Measurements from ENCODE around the gene RIPPLY3. TPM values are rescaled to one million over a fixed set of nuclear protein-coding genes. Genes with fewer than 3 reads are reported as not detected.

RIPPLY3 gene
- total and polyA plus RNA-seq, 2 of the 13 experiments (the other 11 are each of a cell fraction or from before 2014, with no cell fraction given): 0.09 to 2.9 TPM

DNA sequence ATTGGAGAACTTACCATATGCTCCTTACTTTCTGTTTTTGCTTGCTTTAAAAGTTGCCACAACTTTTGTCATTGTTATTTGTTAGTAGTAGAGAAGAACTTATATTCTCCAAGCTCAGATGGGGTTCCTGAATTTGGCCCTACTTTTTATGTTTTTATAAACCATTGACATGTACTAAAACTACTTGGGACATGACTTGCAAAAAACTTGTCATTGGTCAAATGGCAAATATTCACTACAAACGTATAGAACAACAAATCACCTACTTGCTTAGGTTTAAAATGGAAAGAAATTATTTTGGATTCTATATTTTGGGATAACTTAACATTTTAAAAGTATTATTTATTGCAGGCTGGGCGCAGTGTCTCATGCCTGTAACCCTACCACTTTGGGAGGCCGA lies 33.7 kb downstream of the RIPPLY3 start:
- no TSS peak for BruUV-seq (replicated peaks)
- no peak for FAIRE-seq
- peaks cover 0 to 2% of the 10 kb centered on the region in 2 experiments; a peak in 1 of 5 replicates for H3K27me3 ChIP-seq (ENCODE audit: control insufficient read depth in 1 of 2, insufficient read depth in 2 of 2, low read length in 2 of 2)
- ChIA-PET CTCF (ENCODE audit: low intra/inter-chr PET ratio, low total read pairs) (no interaction called here), POLR2A (no interaction called here)
- no peaks in the 10 kb centered on the region for H3K79me2 ChIP-seq (ENCODE audit: insufficient read depth, low read length)
- no peak overlapping the region for H3K27ac ChIP-seq (ENCODE audit: extremely low read length, insufficient read depth, low read length)
- H2AFZ ChIP-seq (ENCODE audit: low read length): no peak overlapping the region
- H3K9me3 ChIP-seq (ENCODE audit: low read length): no peaks in the 10 kb centered on the region
- no peaks in the 10 kb centered on the region for H4K20me1 ChIP-seq (ENCODE audit: insufficient read depth, low read length)
- H3K4me2 ChIP-seq (ENCODE audit: low read depth, low read length): no peak overlapping the region
- no peak for ATAC-seq
- 47% methylated on average over 3 of the region's 3 CpGs for WGBS (ENCODE audit: low lambda C conversion rate)
- intact Hi-C loops (cut with micrococcal nuclease; ENCODE audit: unreplicated experiment): no loop called here
- peaks cover 28% of the 10 kb centered on the region for H3K4me1 ChIP-seq (ENCODE audit: insufficient read depth, low read length)
- H3K9ac ChIP-seq (ENCODE audit: insufficient read depth, low read depth, low read length): no peak overlapping the region
- TF ChIP-seq NFE2L2 (IDR thresholded peaks at IDR 0.05; ENCODE audit: low read length) (peak; percentile 69), ZNF207 (IDR thresholded peaks at IDR 0.05; ENCODE audit: borderline replicate concordance) (no peak)
- TF ChIP-seq, protein P1, sequence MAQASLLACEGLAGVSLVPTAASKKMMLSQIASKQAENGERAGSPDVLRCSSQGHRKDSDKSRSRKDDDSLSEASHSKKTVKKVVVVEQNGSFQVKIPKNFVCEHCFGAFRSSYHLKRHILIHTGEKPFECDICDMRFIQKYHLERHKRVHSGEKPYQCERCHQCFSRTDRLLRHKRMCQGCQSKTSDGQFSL (CRISPR knock-in tag; IDR thresholded peaks at IDR 0.05): no peak
- no peaks in the 10 kb centered on the region for H3K36me3 ChIP-seq (replicated peaks in 1 of 2; ENCODE audit: control insufficient read depth in 1 of 2, insufficient read depth in 2 of 2, low read length in 2 of 2)
- no peak for DNase-seq (ENCODE audit: low spot score)
- H3K4me3 ChIP-seq (replicated peaks in 1 of 3; ENCODE audit: insufficient read depth in 1 of 3, low read depth in 2 of 3, low read length in 3 of 3): no peak overlapping the region
- in situ Hi-C loops (cut with HindIII; ENCODE audit: extremely low pct_ligation_motif_present, low pct_unique_long_range_greater_than_20kb): no loop called here

- CTCF ChIA-PET (ENCODE audit: low intra/inter-chr PET ratio, low total read pairs): no interaction called here
- H3K9me3 ChIP-seq (ENCODE audit: low read length): no peaks in the 10 kb centered on the region
- peaks cover 0 to 2% of the 10 kb centered on the region in 2 experiments; a peak in 1 of 5 replicates for H3K27me3 ChIP-seq (ENCODE audit: control insufficient read depth in 1 of 2, insufficient read depth in 2 of 2, low read length in 2 of 2)
- TF ChIP-seq NFKBIZ (CRISPR knock-in tag; IDR thresholded peaks at IDR 0.05) (no peak), PTBP1 (IDR thresholded peaks at IDR 0.05; ENCODE audit: low read depth, low read length, poor library complexity, severe bottlenecking) (no peak), ZNF691 (CRISPR knock-in tag; IDR thresholded peaks at IDR 0.05; ENCODE audit: borderline replicate concordance, low read depth) (no peak), NFE2L1 (CRISPR knock-in tag; IDR thresholded peaks at IDR 0.05; ENCODE audit: borderline replicate concordance) (no peak), ZNF251 (CRISPR knock-in tag; IDR thresholded peaks at IDR 0.05) (no peak), FOSL2 (CRISPR knock-in tag; IDR thresholded peaks at IDR 0.05) (no peak)
- TF ChIP-seq, protein P2, sequence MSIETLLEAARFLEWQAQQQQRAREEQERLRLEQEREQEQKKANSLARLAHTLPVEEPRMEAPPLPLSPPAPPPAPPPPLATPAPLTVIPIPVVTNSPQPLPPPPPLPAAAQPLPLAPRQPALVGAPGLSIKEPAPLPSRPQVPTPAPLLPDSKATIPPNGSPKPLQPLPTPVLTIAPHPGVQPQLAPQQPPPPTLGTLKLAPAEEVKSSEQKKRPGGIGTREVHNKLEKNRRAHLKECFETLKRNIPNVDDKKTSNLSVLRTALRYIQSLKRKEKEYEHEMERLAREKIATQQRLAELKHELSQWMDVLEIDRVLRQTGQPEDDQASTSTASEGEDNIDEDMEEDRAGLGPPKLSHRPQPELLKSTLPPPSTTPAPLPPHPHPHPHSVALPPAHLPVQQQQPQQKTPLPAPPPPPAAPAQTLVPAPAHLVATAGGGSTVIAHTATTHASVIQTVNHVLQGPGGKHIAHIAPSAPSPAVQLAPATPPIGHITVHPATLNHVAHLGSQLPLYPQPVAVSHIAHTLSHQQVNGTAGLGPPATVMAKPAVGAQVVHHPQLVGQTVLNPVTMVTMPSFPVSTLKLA (IDR thresholded peaks at IDR 0.05): no peak
- no peak overlapping the region for H3K9ac ChIP-seq (ENCODE audit: insufficient read depth, low read depth, low read length)
- H3K4me1 ChIP-seq (ENCODE audit: insufficient read depth, low read length): peaks cover 36% of the 10 kb centered on the region
- 75% methylated on average over 1 of the region's 4 CpGs for WGBS (ENCODE audit: low lambda C conversion rate)
- H3K4me2 ChIP-seq (ENCODE audit: low read depth, low read length): peak overlapping the region; percentile 74; the same call in 1 of the 2 replicates
- no peaks in the 10 kb centered on the region for H3K36me3 ChIP-seq (replicated peaks in 1 of 2; ENCODE audit: control insufficient read depth in 1 of 2, insufficient read depth in 2 of 2, low read length in 2 of 2)
- no peak overlapping the region for H3K27ac ChIP-seq (ENCODE audit: extremely low read length, insufficient read depth, low read length)
- POLR2A ChIA-PET: no interaction called here
- in situ Hi-C loops (cut with HindIII; ENCODE audit: extremely low pct_ligation_motif_present, low pct_unique_long_range_greater_than_20kb) (no loop called here), intact Hi-C loops (cut with micrococcal nuclease; ENCODE audit: unreplicated experiment) (no loop called here)
- ATAC-seq (peak; percentile 64), DNase-seq (ENCODE audit: low spot score) (no peak), FAIRE-seq (no peak)
- H4K20me1 ChIP-seq (ENCODE audit: insufficient read depth, low read length): no peaks in the 10 kb centered on the region
- no peak overlapping the region for H2AFZ ChIP-seq (ENCODE audit: low read length)
- no peak overlapping the region for H3K4me3 ChIP-seq (replicated peaks in 1 of 3; ENCODE audit: insufficient read depth in 1 of 3, low read depth in 2 of 3, low read length in 3 of 3)
- BruUV-seq (replicated peaks): no TSS peak
- no peaks in the 10 kb centered on the region for H3K79me2 ChIP-seq (ENCODE audit: insufficient read depth, low read length)
Observed at GRCh38 chr21:37041706-37042271, 35.3 kb downstream of the RIPPLY3 start.

Measured in HepG2 (cell line).